HG03442 (cell line): ENCODE measurements around the gene ZNF768.
"Not testable (repeated sequence)": the region's sequence is repeated elsewhere in the genome, so short reads cannot be mapped to it uniquely, and the experiment has no call there.

ENCODE experiments used
- ATAC-seq: cut with Tn5 transposase; IDR thresholded peaks from one replicate; pipeline ENCODE4 v1.9.1; 2021; ENCODE audit warnings: mild to moderate bottlenecking, moderate library complexity; ENCODE audit not compliant: unreplicated experiment

The ZNF768 gene

DNA sequence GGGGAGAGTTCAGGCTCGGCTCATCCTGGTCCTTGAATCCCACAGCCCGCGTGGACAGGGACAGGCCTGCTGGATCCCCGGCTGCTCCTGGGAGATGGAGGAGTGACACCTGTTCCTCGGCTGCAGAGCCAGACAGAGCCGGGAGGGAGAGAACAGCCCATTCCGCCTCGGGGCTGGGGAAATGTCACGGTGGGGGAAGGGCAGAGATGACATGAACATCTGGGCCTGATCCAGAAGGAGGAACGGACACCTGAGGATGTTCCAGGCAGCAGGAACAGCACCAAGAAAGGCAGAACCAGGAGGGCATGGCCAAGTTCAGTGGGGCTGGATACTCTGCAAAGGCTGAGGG is 29.7 kb upstream of the ZNF768 start:
- no peak for ATAC-seq

DNA sequence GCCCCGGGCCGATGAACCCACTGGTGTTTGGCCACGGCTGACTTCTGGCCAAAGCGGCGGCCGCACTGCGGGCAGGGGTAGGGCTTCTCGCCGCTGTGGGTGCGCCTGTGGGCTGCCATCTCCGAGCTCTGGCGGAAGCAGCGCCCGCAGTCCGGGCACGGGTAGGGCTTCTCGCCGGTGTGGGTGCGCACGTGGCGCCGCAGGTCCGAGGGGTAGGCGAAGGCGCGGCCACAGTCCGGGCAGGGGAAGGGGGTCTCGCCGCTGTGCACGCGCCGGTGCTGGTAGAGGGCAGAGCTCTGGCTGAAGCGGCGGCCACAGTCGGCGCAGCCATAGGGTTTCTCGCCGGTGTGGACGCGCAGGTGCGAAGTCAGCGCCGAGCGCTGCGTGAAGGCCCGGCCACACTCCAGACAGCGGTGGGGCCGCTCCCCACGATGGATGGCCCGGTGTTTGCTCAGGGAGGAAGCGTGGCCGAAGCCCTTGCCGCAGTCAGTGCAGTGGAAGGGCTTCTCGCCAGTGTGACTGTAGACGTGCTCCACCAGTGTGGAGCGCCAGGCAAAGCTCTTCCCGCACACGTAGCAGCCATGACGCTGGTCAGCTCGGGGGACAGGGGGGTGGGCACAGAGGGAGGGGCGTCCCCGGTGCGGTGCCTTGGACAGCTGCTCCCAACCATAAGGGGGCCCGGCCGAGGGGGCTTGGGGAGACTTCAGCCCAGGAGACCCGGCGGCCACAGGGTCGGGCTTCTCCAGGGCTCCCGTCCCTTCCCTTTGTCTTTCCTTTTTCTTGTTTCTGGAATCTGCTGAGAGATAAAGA is 29.2 kb upstream of the ZNF768 start:
- no peak for ATAC-seq

- ATAC-seq: no peak
Measured at GRCh38 chr16:30554557-30555314, 28.4 kb upstream of the ZNF768 start.

GRCh38 chr16:30553393-30553899 is 27.1 kb upstream of the ZNF768 start:
- no peak for ATAC-seq

DNA sequence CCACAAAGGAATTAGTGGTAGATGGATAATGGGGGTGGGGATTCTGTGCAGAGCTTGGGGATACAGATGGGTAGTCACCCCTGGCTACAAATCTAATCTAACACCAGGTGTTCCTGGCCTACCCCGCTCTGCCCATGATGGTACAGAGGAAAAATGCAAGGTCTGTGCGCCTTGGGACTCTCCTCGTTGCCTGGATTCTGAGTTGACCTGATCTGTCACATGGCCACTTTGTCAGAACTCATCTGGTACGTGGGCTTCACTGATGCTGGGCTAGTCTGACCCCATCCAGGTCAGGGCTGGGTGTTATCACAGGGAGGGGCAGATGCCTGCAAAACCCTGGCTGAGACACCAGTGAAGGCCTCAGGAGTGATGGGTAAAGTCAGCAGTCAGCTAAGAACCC is 26.6 kb upstream of the ZNF768 start:
- ATAC-seq: no peak

- ATAC-seq: no peak
Measured at GRCh38 chr16:30551781-30552180, 25.4 kb upstream of the ZNF768 start.

DNA sequence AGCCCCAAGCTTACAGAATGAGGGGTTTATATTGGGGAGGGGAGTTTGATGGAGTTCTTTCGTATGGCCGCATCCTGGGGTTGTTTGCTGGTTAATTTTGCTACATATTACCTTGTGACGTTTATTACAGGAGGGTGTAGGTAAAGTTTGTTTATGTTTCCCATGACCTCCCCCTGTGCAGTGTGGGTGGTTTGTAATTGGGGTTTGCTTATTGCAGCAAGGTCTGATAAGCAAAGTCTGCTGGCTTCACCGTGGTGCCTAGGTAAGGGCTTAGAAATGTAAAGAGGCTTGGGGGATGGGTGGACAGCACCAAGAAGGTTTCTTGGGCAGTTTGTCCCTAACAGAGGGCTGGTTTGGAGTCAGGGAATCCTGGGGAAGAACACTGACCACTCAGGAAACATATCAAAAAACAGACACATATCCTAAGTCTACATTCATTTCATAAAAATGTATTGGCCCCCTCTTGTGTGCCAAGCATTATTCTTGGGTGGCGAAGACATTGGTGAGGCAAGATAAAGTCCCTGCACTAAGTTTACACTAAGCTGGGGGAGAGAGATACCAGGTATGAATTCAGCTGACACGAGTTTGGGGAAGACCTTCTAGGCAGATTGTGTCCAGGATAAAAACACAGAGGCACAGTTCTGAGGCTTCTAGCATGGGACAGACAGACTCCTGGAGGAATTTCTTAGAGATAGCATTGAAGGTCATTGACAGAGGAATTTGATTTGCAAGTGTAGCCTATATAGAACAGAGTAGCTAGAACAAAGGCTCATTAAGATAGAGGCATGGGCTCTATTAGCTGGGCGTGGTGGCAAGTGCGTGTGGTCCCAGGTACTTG is 22.3 kb upstream of the ZNF768 start:
- no peak for ATAC-seq

DNA sequence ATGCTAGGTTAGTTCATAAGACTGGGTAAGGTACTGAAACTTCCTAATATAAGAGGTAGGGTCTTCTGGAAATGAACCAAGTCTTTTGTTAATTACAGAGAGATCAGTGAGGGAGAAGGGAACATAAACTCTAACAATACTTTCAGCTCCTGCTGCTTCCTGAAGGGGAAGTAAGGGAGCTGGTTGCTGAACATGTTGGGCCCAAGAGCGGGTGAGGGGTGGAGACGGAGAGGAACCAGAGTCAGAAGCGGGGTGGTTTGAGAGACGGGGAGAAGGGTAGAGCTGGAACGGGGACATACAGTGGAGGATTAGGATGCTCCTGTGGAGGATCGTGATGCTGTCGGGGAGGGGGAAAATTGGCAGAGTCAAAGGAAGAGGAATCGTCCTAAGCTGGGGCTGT is 19.7 kb upstream of the ZNF768 start:
- ATAC-seq: no peak

- ATAC-seq: no peak
Measured at GRCh38 chr16:30543067-30543466, 16.7 kb upstream of the ZNF768 start.

GRCh38 chr16:30541502-30542329 is 15.3 kb upstream of the ZNF768 start:
- ATAC-seq: no peak

DNA sequence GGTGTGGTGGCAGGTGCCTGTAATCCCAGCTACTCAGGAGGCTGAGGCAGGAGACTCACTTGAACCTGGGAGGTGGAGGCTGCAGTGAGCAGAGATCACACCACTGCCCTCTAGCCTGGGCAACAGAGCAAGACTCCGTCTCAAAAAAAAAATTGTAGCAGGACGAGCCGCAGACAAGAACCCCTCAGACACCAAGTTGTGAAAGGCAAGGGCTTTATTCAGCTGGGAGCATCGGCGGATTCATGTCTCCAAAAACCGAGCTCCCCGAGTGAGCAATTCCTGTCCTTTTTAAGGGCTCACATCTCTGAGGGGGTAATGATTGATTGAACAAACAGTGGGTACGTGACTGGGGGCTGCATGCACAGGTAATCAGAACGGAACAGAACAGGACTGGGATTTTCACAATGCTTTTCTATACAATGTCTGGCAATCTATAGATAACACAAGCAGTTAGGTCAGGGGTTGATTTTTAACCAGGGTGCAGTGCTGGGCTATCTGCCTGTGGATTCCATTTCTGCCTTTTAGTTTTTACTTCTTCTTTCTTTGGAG is 14.6 kb upstream of the ZNF768 start:
- not testable (repeated sequence) for ATAC-seq

- ATAC-seq: not testable (repeated sequence)
Measured at GRCh38 chr16:30539986-30540526, 13.7 kb upstream of the ZNF768 start.

- ATAC-seq: no peak
Measured at GRCh38 chr16:30539000-30539964, 12.9 kb upstream of the ZNF768 start.

DNA sequence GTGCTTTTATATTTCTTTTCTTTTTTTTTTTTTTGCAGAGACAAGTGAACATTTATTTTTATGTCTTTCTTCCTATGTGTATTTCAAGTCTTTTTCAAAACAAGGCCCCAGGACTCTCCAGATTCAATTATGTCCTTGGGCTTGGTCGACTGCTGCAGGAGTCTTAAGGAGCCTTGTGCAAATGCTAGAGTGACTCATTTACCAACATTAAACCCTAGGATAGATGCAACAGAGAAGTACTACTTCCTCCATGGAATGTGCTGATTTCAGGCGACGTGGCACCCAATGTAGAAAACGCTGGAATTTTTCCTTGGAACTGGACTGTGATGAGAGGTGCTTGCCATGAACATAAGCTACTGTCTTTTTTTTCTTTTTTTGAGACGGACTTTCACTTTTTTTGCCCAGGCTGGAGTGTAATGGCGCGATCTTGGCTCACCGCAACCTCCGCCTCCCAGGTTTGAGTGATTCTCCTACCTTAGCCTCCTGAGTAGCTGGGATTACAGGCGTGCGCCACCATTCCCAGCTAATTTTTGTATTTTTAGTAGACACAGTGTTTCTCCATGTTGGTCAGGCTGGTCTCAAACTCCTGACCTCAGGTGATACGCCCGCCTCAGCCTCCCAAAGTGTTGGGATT is 10.1 kb upstream of the ZNF768 start:
- ATAC-seq: not testable (repeated sequence)

DNA sequence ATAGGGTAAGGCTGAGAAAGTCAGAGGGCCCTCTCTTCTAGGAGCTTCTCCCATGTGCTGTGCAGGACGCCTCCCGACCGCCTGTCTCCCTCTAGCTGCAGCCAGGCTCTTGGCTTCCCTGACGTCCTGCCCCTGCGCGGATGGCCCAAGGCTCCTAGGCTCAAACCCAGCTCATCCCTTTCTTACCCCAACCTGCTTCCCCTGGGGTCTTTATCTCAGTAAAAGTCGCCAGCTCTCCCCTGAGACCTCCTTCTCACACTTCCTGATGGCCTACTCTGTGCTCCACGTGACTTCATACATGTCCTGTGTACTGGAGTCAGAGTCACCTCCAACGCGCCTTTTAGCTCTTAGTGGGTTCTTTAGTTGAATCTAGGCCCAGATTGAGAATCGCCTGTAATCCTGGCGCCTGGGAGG is 9.4 kb upstream of the ZNF768 start:
- ATAC-seq: no peak

- ATAC-seq: peak; percentile 9
Measured at GRCh38 chr16:30535106-30535776, 8.9 kb upstream of the ZNF768 start.

GRCh38 chr16:30534368-30535105 is 8.2 kb upstream of the ZNF768 start, which contains the start of gene ZNF747:
ZNF747 (minus strand) TSS chr16:30534858; CDS start chr16:30534679, 179 bp downstream.
- peak; percentile 60 for ATAC-seq
